ENCODE results near the gene CASZ1. TPM values are rescaled to one million over a fixed set of nuclear protein-coding genes. Genes with fewer than 3 reads are reported as not detected.

Gene CASZ1
- total RNA-seq, 1 experiment from 2014 or later = 15.2 TPM

- BruUV-seq (replicated peaks) = no TSS peak
- intact Hi-C loops (cut with micrococcal nuclease; ENCODE audit: unreplicated experiment) = no loop called here
- no peaks in the 10 kb centered on the region for H3K36me3 ChIP-seq (ENCODE audit: low read depth)
- H3K79me2 ChIP-seq (ENCODE audit: low read depth) = no peaks in the 10 kb centered on the region
- no peaks in the 10 kb centered on the region for H3K4me1 ChIP-seq (replicated peaks; ENCODE audit: insufficient read depth)
- H3K4me3 ChIP-seq = no peak overlapping the region
- DNase-seq = no peak
- no peaks in the 10 kb centered on the region for H3K9me2 ChIP-seq (ENCODE audit: insufficient read depth)
- CTCF ChIA-PET = no interaction called here
- no peak overlapping the region for H3K4me2 ChIP-seq
- H3K27ac ChIP-seq = no peak overlapping the region
- no peaks in the 10 kb centered on the region for H3F3A ChIP-seq (ENCODE audit: insufficient read depth, low read depth)
- no peak overlapping the region for H2AFZ ChIP-seq
- POLR2A ChIA-PET (ENCODE audit: unreplicated experiment) = no interaction called here
- H4K20me1 ChIP-seq (ENCODE audit: insufficient read depth) = no peaks in the 10 kb centered on the region
- H3K27me3 ChIP-seq (ENCODE audit: insufficient read depth, low read depth) = no peaks in the 10 kb centered on the region
- H3K9me3 ChIP-seq (ENCODE audit: insufficient read depth, low read depth) = no peaks in the 10 kb centered on the region
- no peak for TF ChIP-seq CTCF (conservative IDR thresholded peaks at IDR 0.05)
- no peak for TF ChIP-seq EZH2 (IDR thresholded peaks at IDR 0.05; ENCODE audit: low read depth)
These were observed 189.2 kb downstream of the CASZ1 start for GRCh38 chr1:10607228-10607627.

- Histone ChIP-seq H3K79me2 (ENCODE audit: low read depth) (no peaks in the 10 kb centered on the region), H3K4me1 (replicated peaks; ENCODE audit: insufficient read depth) (no peaks in the 10 kb centered on the region), H3K9me2 (ENCODE audit: insufficient read depth) (no peaks in the 10 kb centered on the region), H3F3A (ENCODE audit: insufficient read depth, low read depth) (no peaks in the 10 kb centered on the region), H3K36me3 (ENCODE audit: low read depth) (no peaks in the 10 kb centered on the region), H3K9me3 (ENCODE audit: insufficient read depth, low read depth) (no peaks in the 10 kb centered on the region), H3K4me2 (no peak overlapping the region), H3K27me3 (ENCODE audit: insufficient read depth, low read depth) (no peaks in the 10 kb centered on the region), H2AFZ (no peak overlapping the region), H3K4me3 (no peak overlapping the region), H3K27ac (no peak overlapping the region), H4K20me1 (ENCODE audit: insufficient read depth) (no peaks in the 10 kb centered on the region)
- ChIA-PET POLR2A (ENCODE audit: unreplicated experiment) (no interaction called here), CTCF (no interaction called here)
- TF ChIP-seq EZH2 (IDR thresholded peaks at IDR 0.05; ENCODE audit: low read depth) (no peak), CTCF (conservative IDR thresholded peaks at IDR 0.05) (no peak)
- DNase-seq = no peak
- BruUV-seq (replicated peaks) = no TSS peak
- intact Hi-C loops (cut with micrococcal nuclease; ENCODE audit: unreplicated experiment) = no loop called here
These were observed 190.4 kb downstream of the CASZ1 start for GRCh38 chr1:10606064-10606463.

- no peak overlapping the region for H2AFZ ChIP-seq
- DNase-seq = no peak
- CTCF ChIA-PET = no interaction called here
- H3F3A ChIP-seq (ENCODE audit: insufficient read depth, low read depth) = peaks cover 4% of the 10 kb centered on the region
- no peaks in the 10 kb centered on the region for H4K20me1 ChIP-seq (ENCODE audit: insufficient read depth)
- no peak overlapping the region for H3K27ac ChIP-seq
- H3K9me3 ChIP-seq (ENCODE audit: insufficient read depth, low read depth) = no peaks in the 10 kb centered on the region
- H3K27me3 ChIP-seq (ENCODE audit: insufficient read depth, low read depth) = no peaks in the 10 kb centered on the region
- POLR2A ChIA-PET (ENCODE audit: unreplicated experiment) = no interaction called here
- no peaks in the 10 kb centered on the region for H3K79me2 ChIP-seq (ENCODE audit: low read depth)
- intact Hi-C loops (cut with micrococcal nuclease; ENCODE audit: unreplicated experiment) = no loop called here
- no peak overlapping the region for H3K4me2 ChIP-seq
- TF ChIP-seq CTCF (conservative IDR thresholded peaks at IDR 0.05) (no peak), EZH2 (IDR thresholded peaks at IDR 0.05; ENCODE audit: low read depth) (no peak)
- H3K9me2 ChIP-seq (ENCODE audit: insufficient read depth) = no peaks in the 10 kb centered on the region
- no peaks in the 10 kb centered on the region for H3K36me3 ChIP-seq (ENCODE audit: low read depth)
- no peak overlapping the region for H3K4me3 ChIP-seq
- BruUV-seq (replicated peaks) = no TSS peak
- H3K4me1 ChIP-seq (replicated peaks; ENCODE audit: insufficient read depth) = peaks cover 5% of the 10 kb centered on the region
These were observed 191.5 kb downstream of the CASZ1 start for GRCh38 chr1:10604966-10605365.

Data from PC-9 (cell line).